ENCODE measurements around the gene ALOX5. TPM values are rescaled to one million over a fixed set of nuclear protein-coding genes. Genes with fewer than 3 reads are reported as not detected.

Gene ALOX5
- total and polyA plus RNA-seq, 4 donors: 2.9 to 16.9 (median 8.4) TPM

DNA sequence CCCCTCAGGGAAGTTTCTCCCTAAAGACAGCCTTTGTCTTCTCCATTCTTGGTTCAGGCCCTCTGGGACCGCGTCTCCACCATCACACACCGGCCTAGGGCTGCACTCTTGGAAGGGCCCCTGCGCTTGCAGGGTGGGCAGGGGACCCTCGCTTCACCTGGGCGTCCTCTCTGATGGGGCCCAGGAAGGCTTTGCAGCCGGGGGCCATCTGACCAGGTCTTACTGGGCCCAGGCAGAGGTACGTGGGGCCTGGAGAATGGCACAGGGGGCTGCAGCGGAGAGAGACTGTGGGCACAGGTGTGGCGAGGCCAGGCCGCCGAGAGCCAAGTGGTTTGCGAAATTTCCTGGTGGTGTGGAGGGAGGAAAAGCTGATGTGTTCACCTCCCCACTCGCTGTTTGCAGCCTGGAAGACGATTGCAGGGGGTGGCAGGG lies 44.4 kb downstream of the ALOX5 start:
- DNase-seq (ENCODE audit: low spot score): no peak
- H3K27ac ChIP-seq (ENCODE audit: low read depth in 1 of 2, low read length in 2 of 2): peak overlapping the region; percentile 70 to 77
- H3K4me3 ChIP-seq (ENCODE audit: low read depth in 1 of 3, low read length in 3 of 3): peak overlapping the region in 1 of 3 donors; percentile 53
- H3K9ac ChIP-seq (ENCODE audit: low read depth in 1 of 2, low read length in 2 of 2): no peak overlapping the region
- H3K9me3 ChIP-seq (ENCODE audit: control insufficient read depth in 4 of 4, low read length in 3 of 4): no peaks in the 10 kb centered on the region
- 68% methylated on average over 15 of the region's 15 CpGs for WGBS
- TF ChIP-seq GABPA (IDR thresholded peaks at IDR 0.05 in 1 of 2, conservative IDR thresholded peaks at IDR 0.05 in 1 of 2): no peak
- no peak for TF ChIP-seq HNF4A (conservative IDR thresholded peaks at IDR 0.05)
- TF ChIP-seq, protein P1, sequence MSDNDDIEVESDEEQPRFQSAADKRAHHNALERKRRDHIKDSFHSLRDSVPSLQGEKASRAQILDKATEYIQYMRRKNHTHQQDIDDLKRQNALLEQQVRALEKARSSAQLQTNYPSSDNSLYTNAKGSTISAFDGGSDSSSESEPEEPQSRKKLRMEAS (IDR thresholded peaks at IDR 0.05): no peak
- TF ChIP-seq YY1 (IDR thresholded peaks at IDR 0.05): no peak
- no peak for TF ChIP-seq SP1 (IDR thresholded peaks at IDR 0.05)
- no peak for TF ChIP-seq FOXA2 (IDR thresholded peaks at IDR 0.05)
- no peak for TF ChIP-seq NR2F2 (IDR thresholded peaks at IDR 0.05)
- no peak for TF ChIP-seq TAF1 (conservative IDR thresholded peaks at IDR 0.05)
- TF ChIP-seq FOXA1 (IDR thresholded peaks at IDR 0.05): no peak
- H3K4me1 ChIP-seq (ENCODE audit: control insufficient read depth in 4 of 4, insufficient read depth in 4 of 4, low read length in 3 of 4): peaks cover 0 to 15% (median 10%) of the 10 kb centered on the region in 4 donors
- H3K36me3 ChIP-seq (ENCODE audit: control insufficient read depth in 4 of 4, insufficient read depth in 3 of 4, low read depth in 1 of 4, low read length in 3 of 4): no peaks in the 10 kb centered on the region
- H3K27me3 ChIP-seq (ENCODE audit: control insufficient read depth in 4 of 4, insufficient read depth in 4 of 4, low read length in 3 of 4): no peaks in the 10 kb centered on the region

DNA sequence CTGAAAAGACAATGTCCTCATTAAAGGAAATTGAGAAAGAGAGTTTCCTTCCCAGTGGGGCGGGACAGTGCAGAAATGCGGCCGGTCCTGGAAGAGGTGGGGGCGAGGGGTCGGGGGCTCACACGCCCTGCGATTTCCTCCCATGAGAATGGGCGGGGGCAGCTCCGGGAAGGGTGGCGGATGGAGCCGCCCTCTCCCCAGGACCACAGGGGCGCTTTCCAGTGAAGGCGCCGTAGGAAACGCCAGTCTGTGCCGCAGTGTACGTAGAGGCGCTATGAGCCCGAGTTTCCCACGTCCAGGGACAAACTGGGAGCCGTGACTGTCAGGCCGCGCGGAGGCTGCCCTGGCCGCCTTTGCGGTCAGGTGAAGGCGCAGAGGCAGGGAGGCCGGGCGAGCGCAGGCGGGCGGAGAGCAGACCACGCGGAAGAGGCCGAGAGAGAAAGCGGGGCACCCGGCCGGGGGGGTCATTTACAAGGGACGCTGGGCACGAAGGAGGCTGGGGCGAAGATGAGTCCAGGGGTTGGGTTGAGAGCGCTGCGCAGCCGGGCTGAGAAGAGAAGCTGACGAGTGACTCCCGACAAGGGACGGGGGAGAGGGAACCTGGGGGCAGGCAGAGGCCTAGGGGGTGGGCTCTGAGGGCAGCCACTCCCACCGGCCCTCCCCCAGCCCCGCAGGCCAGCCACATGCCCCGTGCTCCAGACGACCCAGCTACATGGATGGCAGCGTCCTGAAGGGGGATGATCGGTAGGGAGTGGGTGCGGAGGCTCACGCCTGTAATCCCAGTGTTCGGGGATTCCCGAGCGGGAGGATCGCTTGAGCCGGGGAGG lies 45.0 kb downstream of the ALOX5 start:
- Histone ChIP-seq H3K36me3 (ENCODE audit: control insufficient read depth in 4 of 4, insufficient read depth in 3 of 4, low read depth in 1 of 4, low read length in 3 of 4) (no peaks in the 10 kb centered on the region), H3K9me3 (ENCODE audit: control insufficient read depth in 4 of 4, low read length in 3 of 4) (no peaks in the 10 kb centered on the region), H3K9ac (ENCODE audit: low read depth in 1 of 2, low read length in 2 of 2) (peak overlapping the region; percentile 1 to 19), H3K27me3 (ENCODE audit: control insufficient read depth in 4 of 4, insufficient read depth in 4 of 4, low read length in 3 of 4) (no peaks in the 10 kb centered on the region), H3K4me3 (ENCODE audit: low read depth in 1 of 3, low read length in 3 of 3) (peak overlapping the region; percentile 29 to 57 (median 53)), H3K4me1 (ENCODE audit: control insufficient read depth in 4 of 4, insufficient read depth in 4 of 4, low read length in 3 of 4) (peaks cover 0 to 15% (median 10%) of the 10 kb centered on the region in 4 donors), H3K27ac (ENCODE audit: low read depth in 1 of 2, low read length in 2 of 2) (peak overlapping the region; percentile 70 to 77)
- DNase-seq (ENCODE audit: low spot score): peak; percentile 55
- TF ChIP-seq, protein P2, sequence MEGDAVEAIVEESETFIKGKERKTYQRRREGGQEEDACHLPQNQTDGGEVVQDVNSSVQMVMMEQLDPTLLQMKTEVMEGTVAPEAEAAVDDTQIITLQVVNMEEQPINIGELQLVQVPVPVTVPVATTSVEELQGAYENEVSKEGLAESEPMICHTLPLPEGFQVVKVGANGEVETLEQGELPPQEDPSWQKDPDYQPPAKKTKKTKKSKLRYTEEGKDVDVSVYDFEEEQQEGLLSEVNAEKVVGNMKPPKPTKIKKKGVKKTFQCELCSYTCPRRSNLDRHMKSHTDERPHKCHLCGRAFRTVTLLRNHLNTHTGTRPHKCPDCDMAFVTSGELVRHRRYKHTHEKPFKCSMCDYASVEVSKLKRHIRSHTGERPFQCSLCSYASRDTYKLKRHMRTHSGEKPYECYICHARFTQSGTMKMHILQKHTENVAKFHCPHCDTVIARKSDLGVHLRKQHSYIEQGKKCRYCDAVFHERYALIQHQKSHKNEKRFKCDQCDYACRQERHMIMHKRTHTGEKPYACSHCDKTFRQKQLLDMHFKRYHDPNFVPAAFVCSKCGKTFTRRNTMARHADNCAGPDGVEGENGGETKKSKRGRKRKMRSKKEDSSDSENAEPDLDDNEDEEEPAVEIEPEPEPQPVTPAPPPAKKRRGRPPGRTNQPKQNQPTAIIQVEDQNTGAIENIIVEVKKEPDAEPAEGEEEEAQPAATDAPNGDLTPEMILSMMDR (IDR thresholded peaks at IDR 0.05; ENCODE audit: low read depth, low read length, missing input control): peak; percentile 15
- TF ChIP-seq FOXA2 (IDR thresholded peaks at IDR 0.05) (no peak), RAD21 (IDR thresholded peaks at IDR 0.05) (peak; percentile 49 to 57), SP1 (IDR thresholded peaks at IDR 0.05) (no peak)
- WGBS: 4% methylated on average over 60 of the region's 60 CpGs

DNA sequence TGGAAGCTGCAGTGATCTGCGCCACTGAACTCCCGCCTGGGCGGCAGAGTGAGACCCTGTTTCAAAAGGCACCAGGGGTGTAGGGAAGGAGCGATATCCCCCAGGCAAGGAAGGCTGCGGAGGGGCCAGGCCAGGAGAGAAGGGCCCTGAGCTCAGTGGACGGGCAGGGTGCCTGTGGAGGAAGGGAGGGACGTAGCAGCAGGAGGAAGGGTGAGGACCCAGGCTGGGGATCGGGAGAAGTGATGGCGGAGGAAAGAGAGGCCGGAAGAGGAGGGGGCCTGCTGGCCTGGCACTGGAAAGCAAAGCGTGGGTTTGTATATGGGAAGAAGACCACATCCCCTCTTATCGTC lies 45.6 kb downstream of the ALOX5 start:
- WGBS: 53% methylated on average over 12 of the region's 12 CpGs
- H3K36me3 ChIP-seq (ENCODE audit: control insufficient read depth in 4 of 4, insufficient read depth in 3 of 4, low read depth in 1 of 4, low read length in 3 of 4): no peaks in the 10 kb centered on the region
- no peaks in the 10 kb centered on the region for H3K27me3 ChIP-seq (ENCODE audit: control insufficient read depth in 4 of 4, insufficient read depth in 4 of 4, low read length in 3 of 4)
- H3K4me3 ChIP-seq (ENCODE audit: low read depth in 1 of 3, low read length in 3 of 3): peak overlapping the region; percentile 29 to 57 (median 53)
- no peak for DNase-seq (ENCODE audit: low spot score)
- peaks cover 0 to 15% (median 10%) of the 10 kb centered on the region in 4 donors for H3K4me1 ChIP-seq (ENCODE audit: control insufficient read depth in 4 of 4, insufficient read depth in 4 of 4, low read length in 3 of 4)
- H3K9ac ChIP-seq (ENCODE audit: low read depth in 1 of 2, low read length in 2 of 2): peak overlapping the region in 1 of 2 donors; percentile 19
- no peaks in the 10 kb centered on the region for H3K9me3 ChIP-seq (ENCODE audit: control insufficient read depth in 4 of 4, low read length in 3 of 4)
- H3K27ac ChIP-seq (ENCODE audit: low read depth in 1 of 2, low read length in 2 of 2): peak overlapping the region; percentile 70 to 77
- TF ChIP-seq HNF4G (IDR thresholded peaks at IDR 0.05): no peak
- TF ChIP-seq, protein P1 (IDR thresholded peaks at IDR 0.05): no peak
- no peak for TF ChIP-seq TAF1 (conservative IDR thresholded peaks at IDR 0.05)
- no peak for TF ChIP-seq EGR1 (IDR thresholded peaks at IDR 0.05; ENCODE audit: low read depth in 2 of 2)
- TF ChIP-seq SP1 (IDR thresholded peaks at IDR 0.05): no peak
- no peak for TF ChIP-seq NR2F2 (IDR thresholded peaks at IDR 0.05)
- no peak for TF ChIP-seq HNF4A (conservative IDR thresholded peaks at IDR 0.05)
- TF ChIP-seq FOXA2 (IDR thresholded peaks at IDR 0.05): no peak
- TF ChIP-seq, protein P3, sequence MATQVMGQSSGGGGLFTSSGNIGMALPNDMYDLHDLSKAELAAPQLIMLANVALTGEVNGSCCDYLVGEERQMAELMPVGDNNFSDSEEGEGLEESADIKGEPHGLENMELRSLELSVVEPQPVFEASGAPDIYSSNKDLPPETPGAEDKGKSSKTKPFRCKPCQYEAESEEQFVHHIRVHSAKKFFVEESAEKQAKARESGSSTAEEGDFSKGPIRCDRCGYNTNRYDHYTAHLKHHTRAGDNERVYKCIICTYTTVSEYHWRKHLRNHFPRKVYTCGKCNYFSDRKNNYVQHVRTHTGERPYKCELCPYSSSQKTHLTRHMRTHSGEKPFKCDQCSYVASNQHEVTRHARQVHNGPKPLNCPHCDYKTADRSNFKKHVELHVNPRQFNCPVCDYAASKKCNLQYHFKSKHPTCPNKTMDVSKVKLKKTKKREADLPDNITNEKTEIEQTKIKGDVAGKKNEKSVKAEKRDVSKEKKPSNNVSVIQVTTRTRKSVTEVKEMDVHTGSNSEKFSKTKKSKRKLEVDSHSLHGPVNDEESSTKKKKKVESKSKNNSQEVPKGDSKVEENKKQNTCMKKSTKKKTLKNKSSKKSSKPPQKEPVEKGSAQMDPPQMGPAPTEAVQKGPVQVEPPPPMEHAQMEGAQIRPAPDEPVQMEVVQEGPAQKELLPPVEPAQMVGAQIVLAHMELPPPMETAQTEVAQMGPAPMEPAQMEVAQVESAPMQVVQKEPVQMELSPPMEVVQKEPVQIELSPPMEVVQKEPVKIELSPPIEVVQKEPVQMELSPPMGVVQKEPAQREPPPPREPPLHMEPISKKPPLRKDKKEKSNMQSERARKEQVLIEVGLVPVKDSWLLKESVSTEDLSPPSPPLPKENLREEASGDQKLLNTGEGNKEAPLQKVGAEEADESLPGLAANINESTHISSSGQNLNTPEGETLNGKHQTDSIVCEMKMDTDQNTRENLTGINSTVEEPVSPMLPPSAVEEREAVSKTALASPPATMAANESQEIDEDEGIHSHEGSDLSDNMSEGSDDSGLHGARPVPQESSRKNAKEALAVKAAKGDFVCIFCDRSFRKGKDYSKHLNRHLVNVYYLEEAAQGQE (IDR thresholded peaks at IDR 0.05): no peak
- no peak for TF ChIP-seq RAD21 (IDR thresholded peaks at IDR 0.05)
- TF ChIP-seq, protein P2 (IDR thresholded peaks at IDR 0.05; ENCODE audit: low read depth, low read length, missing input control): no peak
- no peak for TF ChIP-seq JUND (IDR thresholded peaks at IDR 0.05)
